BJ (cell line): ENCODE results near the gene LCNL1. TPM values are rescaled to one million over a fixed set of nuclear protein-coding genes. Genes with fewer than 3 reads are reported as not detected.

Source experiments
- CTCF ChIA-PET: fragments of 350-600 bp; formaldehyde crosslinking; extraction: SDS; loops from one replicate; lab custom pipeline; 2021; ENCODE audit warnings: antibody characterized with exemption, inconsistent platforms; lab: Yijun Ruan, JAX
- POLR2A ChIA-PET: fragments of 300-600 bp; sonication (Branson Sonifier 250); formaldehyde crosslinking; extraction: SDS; loops from one replicate; lab custom pipeline; 2021; ENCODE audit warnings: antibody characterized with exemption; lab: Charles Lee
- DNase-seq: peaks from one replicate; pipeline ENCODE4 v3.0.0-alpha.2; 2011; ENCODE audit warnings: low read depth
- H3K27me3 ChIP-seq: 2 replicates; pipeline ENCODE4 v1.6.0; 2011; ENCODE audit warnings: low read length; ENCODE audit not compliant: control insufficient read depth, insufficient read depth
- H3K36me3 ChIP-seq: 2 replicates; pipeline ENCODE4 v1.5.1; 2011; ENCODE audit warnings: low read length; ENCODE audit not compliant: control insufficient read depth, insufficient read depth
- H3K4me3 ChIP-seq: 2 replicates; pipeline ENCODE4 v1.5.1; 2011; ENCODE audit warnings: low read depth, mild to moderate bottlenecking, control low read depth, low read length
- polyA minus RNA-seq: library from RNA; depleted of rRNA, polyadenylated mRNA; stranded (reverse); fragments of >200 nt; gene quantifications from 2 replicates; pipeline ENCODE4 v1.2.3, GENCODE V29; 2011; rRNA and poly(A)+ RNA removed
- polyA plus RNA-seq: library from polyadenylated mRNA; depleted of rRNA; stranded (reverse); fragments of >200 nt; gene quantifications from 2 replicates; pipeline ENCODE4 v1.2.3, GENCODE V29; 2011; rRNA removed
- TF ChIP-seq, protein P1 (sequence below): IDR thresholded peaks from 2 replicates; pipeline ENCODE4 v1.5.1; 2011; ENCODE audit warnings: low read depth, mild to moderate bottlenecking, control low read depth, inconsistent platforms, low read length, moderate library complexity; ENCODE audit not compliant: insufficient read depth

The LCNL1 gene
- polyA plus RNA-seq (0.01 and 0.06 TPM in 2 replicates), polyA minus RNA-seq (not detected in 2 replicates)

DNA sequence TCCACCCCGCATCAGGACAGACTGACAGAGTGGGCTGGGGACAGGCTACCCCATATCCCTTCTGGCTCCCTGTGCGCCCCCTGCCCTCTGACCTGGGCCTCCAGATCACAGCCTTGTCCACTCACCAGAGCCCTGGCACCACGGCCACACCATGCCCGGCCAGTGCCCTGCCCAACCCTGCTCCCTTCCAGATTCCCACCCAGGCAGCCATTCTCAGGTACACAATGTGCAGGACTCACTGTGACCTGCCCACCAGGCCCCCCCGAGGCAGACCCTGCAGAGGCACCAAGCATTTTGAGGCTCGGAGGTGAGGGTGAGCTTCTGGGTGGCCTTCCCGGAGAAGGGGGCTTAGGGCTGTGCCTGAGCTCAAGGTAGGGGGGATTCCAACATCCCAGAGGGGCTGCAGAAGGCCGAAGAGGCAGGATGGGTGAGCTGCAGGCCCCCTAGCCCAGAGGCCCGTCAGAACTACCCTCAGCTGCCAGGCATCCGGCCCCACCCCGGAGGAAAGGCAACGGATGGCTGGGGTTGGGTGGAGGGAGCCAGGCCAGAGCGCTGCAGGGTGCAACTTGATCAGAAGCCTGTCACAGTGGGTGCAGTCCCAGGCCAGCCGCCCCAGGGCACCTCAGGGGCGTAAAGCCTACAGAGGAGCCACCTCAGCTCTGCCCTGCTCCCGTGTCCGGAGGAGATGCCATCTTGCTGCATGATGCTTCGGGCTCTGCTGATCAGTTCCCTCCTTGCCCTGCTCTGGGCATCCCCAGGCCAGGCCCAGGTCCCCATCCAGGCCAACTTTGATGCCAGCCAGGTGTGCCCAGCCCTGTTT lies at the start of gene LCNL1:
Gene LCNL1 (plus strand): TSS at position 762 of the 820 bp plus-strand sequence. CDS start 594 bp downstream, outside the sequence.
- H3K4me3 ChIP-seq: no peak within 1 kb of the TSS
- H3K36me3 ChIP-seq: no peaks in the 10 kb centered on the region
- ChIA-PET POLR2A (no interaction called here), CTCF (interaction anchor here (0.8 to 1.4 kb wide), 4 partner anchors 10 to 53 kb away, joined by 3 to 5 read pairs (median 3); no protein-coding TSS in a partner anchor)
- TF ChIP-seq, protein P1, sequence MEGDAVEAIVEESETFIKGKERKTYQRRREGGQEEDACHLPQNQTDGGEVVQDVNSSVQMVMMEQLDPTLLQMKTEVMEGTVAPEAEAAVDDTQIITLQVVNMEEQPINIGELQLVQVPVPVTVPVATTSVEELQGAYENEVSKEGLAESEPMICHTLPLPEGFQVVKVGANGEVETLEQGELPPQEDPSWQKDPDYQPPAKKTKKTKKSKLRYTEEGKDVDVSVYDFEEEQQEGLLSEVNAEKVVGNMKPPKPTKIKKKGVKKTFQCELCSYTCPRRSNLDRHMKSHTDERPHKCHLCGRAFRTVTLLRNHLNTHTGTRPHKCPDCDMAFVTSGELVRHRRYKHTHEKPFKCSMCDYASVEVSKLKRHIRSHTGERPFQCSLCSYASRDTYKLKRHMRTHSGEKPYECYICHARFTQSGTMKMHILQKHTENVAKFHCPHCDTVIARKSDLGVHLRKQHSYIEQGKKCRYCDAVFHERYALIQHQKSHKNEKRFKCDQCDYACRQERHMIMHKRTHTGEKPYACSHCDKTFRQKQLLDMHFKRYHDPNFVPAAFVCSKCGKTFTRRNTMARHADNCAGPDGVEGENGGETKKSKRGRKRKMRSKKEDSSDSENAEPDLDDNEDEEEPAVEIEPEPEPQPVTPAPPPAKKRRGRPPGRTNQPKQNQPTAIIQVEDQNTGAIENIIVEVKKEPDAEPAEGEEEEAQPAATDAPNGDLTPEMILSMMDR: no peak
- peaks cover 1% of the 10 kb centered on the region for H3K27me3 ChIP-seq
- no peak for DNase-seq

DNA sequence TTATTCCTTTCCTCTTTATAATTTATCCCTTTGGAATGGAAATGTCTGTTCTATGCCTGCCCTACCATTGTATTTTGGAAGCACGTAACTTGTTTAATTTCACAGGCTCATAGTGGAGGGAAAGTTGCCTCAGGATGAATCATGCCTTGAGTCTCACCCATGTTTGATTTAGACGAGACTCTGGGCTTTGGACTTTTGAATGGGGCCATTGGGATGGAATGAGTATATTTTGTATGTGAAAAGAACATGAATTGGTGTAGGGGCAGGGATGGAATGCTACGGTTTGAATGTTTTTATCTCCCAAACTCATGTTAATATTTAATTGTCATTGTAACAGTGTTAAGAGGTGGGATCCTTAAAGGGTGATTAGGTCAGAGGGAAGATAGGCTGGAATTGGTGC lies 48.5 kb upstream of the LCNL1 start:
- Histone ChIP-seq H3K36me3 (peaks cover 2% of the 10 kb centered on the region), H3K4me3 (no peak overlapping the region), H3K27me3 (no peaks in the 10 kb centered on the region)
- DNase-seq: no peak
- CTCF ChIA-PET: interaction anchor here (0.7 to 1.4 kb wide), 2 partner anchors 58 to 100 kb away, joined by 3 to 4 read pairs; partner anchors contain the start of gene PAXX
- POLR2A ChIA-PET: no interaction called here
- TF ChIP-seq, protein P1: no peak

DNA sequence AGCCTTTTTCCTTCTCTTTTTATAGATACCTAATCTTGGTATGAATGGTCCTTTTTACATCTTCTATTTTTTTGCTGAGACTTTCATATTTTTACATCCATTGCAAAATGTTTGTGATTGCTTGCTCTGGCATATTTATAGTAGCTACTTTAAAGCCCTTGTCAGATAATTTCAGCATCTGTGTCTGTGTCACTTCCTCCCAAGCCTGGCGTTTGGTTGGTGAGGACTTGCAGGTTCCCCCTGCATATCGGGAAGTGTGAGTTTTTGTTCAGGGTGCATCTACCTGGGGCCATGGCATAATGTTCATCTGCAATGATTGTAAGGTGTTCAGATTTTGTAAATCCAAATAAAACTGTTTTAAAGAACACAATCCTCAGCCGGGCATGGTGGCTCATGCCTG lies 47.1 kb upstream of the LCNL1 start:
- no peak overlapping the region for H3K4me3 ChIP-seq
- DNase-seq: no peak
- ChIA-PET CTCF (no interaction called here), POLR2A (no interaction called here)
- peaks cover 9% of the 10 kb centered on the region for H3K36me3 ChIP-seq
- TF ChIP-seq, protein P1: no peak
- no peaks in the 10 kb centered on the region for H3K27me3 ChIP-seq

DNA sequence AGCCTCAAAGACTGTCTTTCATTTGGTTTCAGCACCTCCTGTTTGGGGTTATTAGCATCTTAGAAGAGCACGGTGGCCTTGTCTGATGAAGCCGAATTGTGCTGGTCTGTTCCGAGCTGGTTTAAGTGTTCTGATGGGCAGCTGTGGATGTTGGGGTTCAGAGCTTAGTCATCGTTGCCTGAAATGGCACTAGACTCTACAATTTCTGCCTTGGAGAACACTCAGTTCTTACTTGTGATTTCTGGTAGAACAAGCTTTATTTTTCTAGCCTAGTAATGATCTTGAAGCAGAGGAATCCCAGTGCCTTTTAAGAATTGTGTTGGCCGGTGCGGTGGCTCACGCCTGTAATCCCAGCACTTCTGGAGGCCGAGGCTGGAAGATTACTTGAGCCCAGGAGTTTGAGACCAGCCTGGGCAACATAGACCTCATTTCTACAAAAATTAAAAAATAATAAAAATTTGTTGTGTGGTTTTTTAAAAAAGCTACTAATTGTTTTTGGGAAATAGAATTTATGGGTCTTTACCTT lies 46.1 kb upstream of the LCNL1 start:
- Histone ChIP-seq H3K27me3 (no peaks in the 10 kb centered on the region), H3K36me3 (peaks cover 19% of the 10 kb centered on the region), H3K4me3 (no peak overlapping the region)
- CTCF ChIA-PET: interaction anchor here (0.8 to 1.9 kb wide), 3 partner anchors 11 to 93 kb away, joined by 3 to 8 read pairs (median 5); no protein-coding TSS in a partner anchor
- POLR2A ChIA-PET: no interaction called here
- TF ChIP-seq, protein P1: no peak
- no peak for DNase-seq
